Activated naive CD4-positive, alpha-beta T cell treated with anti-CD3 and anti-CD28 coated beads, Interleukin-2, amount 50 U/mL, for 16 hours (primary cell): ENCODE results near the gene BRINP3.
"Not testable (repeated sequence)": the region's sequence is repeated elsewhere in the genome, so short reads cannot be mapped to it uniquely, and the experiment has no call there.

Experiments used
- DNase-seq: peaks from one replicate; pipeline ENCODE4 v3.0.0-alpha.2; 2020

Gene BRINP3

GRCh38 chr1:190176776-190177175, 300.9 kb downstream of the BRINP3 start:
- no peak for DNase-seq

GRCh38 chr1:190175320-190175719, 302.3 kb downstream of the BRINP3 start:
- DNase-seq = no peak

- DNase-seq = no peak
Measured at GRCh38 chr1:190172651-190173430, 304.8 kb downstream of the BRINP3 start.

- DNase-seq = no peak
Measured at GRCh38 chr1:190170321-190170720, 307.3 kb downstream of the BRINP3 start.

- no peak for DNase-seq
Measured at GRCh38 chr1:190169311-190170067, 308.2 kb downstream of the BRINP3 start.

GRCh38 chr1:190168893-190169280, 308.8 kb downstream of the BRINP3 start:
- DNase-seq = no peak

GRCh38 chr1:190168116-190168892, 309.4 kb downstream of the BRINP3 start:
- DNase-seq = no peak

- DNase-seq = no peak
Measured at GRCh38 chr1:190159146-190159545, 318.5 kb downstream of the BRINP3 start.

GRCh38 chr1:190154744-190155143, 322.9 kb downstream of the BRINP3 start:
- no peak for DNase-seq

- DNase-seq = no peak
Measured at GRCh38 chr1:190147616-190148015, 330.0 kb downstream of the BRINP3 start.

- DNase-seq = no peak
Measured at GRCh38 chr1:190144650-190145049, 333.0 kb downstream of the BRINP3 start.

- no peak for DNase-seq
Measured at GRCh38 chr1:190140644-190141043, 337.0 kb downstream of the BRINP3 start.

- DNase-seq = no peak
Measured at GRCh38 chr1:190138702-190139101, 339.0 kb downstream of the BRINP3 start.

GRCh38 chr1:190138266-190138665, 339.4 kb downstream of the BRINP3 start:
- DNase-seq = no peak

GRCh38 chr1:190129366-190129765, 348.3 kb downstream of the BRINP3 start:
- no peak for DNase-seq

GRCh38 chr1:190126728-190127127, 350.9 kb downstream of the BRINP3 start:
- no peak for DNase-seq

- no peak for DNase-seq
Measured at GRCh38 chr1:190124068-190124467, 353.6 kb downstream of the BRINP3 start.

GRCh38 chr1:190120564-190120963, 357.1 kb downstream of the BRINP3 start:
- DNase-seq = not testable (repeated sequence)

GRCh38 chr1:190119683-190120082, 358.0 kb downstream of the BRINP3 start:
- DNase-seq = no peak

- DNase-seq = no peak
Measured at GRCh38 chr1:190116921-190117320, 360.7 kb downstream of the BRINP3 start.

GRCh38 chr1:190104961-190105360, 372.7 kb downstream of the BRINP3 start:
- no peak for DNase-seq

- no peak for DNase-seq
Measured at GRCh38 chr1:190102757-190103326, 374.8 kb downstream of the BRINP3 start.

- DNase-seq = no peak
Measured at GRCh38 chr1:190101756-190102155, 375.9 kb downstream of the BRINP3 start.
